Keratinocyte (primary cell): Measurements from ENCODE around the gene HRK. TPM values are rescaled to one million over a fixed set of nuclear protein-coding genes. Genes with fewer than 3 reads are reported as not detected.
A peak's percentile ranks its signal among the peaks of the same experiment; 100 is the strongest.

Experiments
- DNase-seq: peaks from one replicate; pipeline ENCODE4 v3.0.0-alpha.2; 2011; ENCODE audit warnings: low read depth, missing footprints, low spot score
- FAIRE-seq: peaks from 2 replicates; lab custom pipeline; 2011; peaks lifted over from hg19 to GRCh38; lab: Jason Lieb, UNC
- H2AFZ ChIP-seq: 2 replicates; pipeline ENCODE4 v1.6.0; 2012; ENCODE audit warnings: low read length, control low read depth, inconsistent platforms; ENCODE audit not compliant: control insufficient read depth
- H3K27ac ChIP-seq: 2 replicates; pipeline ENCODE4 v1.5.1; 2011; ENCODE audit warnings: low read length; ENCODE audit not compliant: control insufficient read depth, insufficient read depth
- H3K27me3 ChIP-seq: 3 replicates; pipeline ENCODE4 v1.6.0; 2011; ENCODE audit warnings: low read length; ENCODE audit not compliant: control insufficient read depth, insufficient read depth; ENCODE audit errors: extremely low read depth
- H3K36me3 ChIP-seq, 2 experiments: 2 replicates in 1 of 2; 3 replicates in 1 of 2; pipeline ENCODE4 v1.5.1; 2011; ENCODE audit warnings: low read length in 2 of 2, mild to moderate bottlenecking in 1 of 2; ENCODE audit not compliant: control insufficient read depth in 2 of 2, insufficient read depth in 2 of 2; ENCODE audit errors: extremely low read depth in 1 of 2
- H3K4me1 ChIP-seq: 3 replicates; pipeline ENCODE4 v1.5.1; 2011; ENCODE audit warnings: low read length; ENCODE audit not compliant: control insufficient read depth, insufficient read depth; ENCODE audit errors: extremely low read depth
- H3K4me2 ChIP-seq: 3 replicates; pipeline ENCODE4 v1.6.0; 2011; ENCODE audit warnings: low read depth, low read length; ENCODE audit not compliant: control insufficient read depth, insufficient read depth; ENCODE audit errors: extremely low read depth
- H3K4me3 ChIP-seq, 3 experiments: fragments of 200-600 bp in 1 of 3; sonication (generic) in 1 of 3; 2 replicates in 2 of 3; 3 replicates in 1 of 3; pipeline ENCODE4 v1.5.1; 2011 to 2016; ENCODE audit warnings: low read length in 3 of 3, mild to moderate bottlenecking in 3 of 3, control low read depth in 2 of 3, inconsistent platforms in 1 of 3, low read depth in 1 of 3, mixed read lengths in 1 of 3, mixed run types in 1 of 3, moderate library complexity in 1 of 3; ENCODE audit not compliant: control insufficient read depth in 2 of 3, insufficient read depth in 2 of 3; ENCODE audit errors: extremely low read depth in 1 of 3
- H3K79me2 ChIP-seq: 2 replicates; pipeline ENCODE4 v1.6.0; 2012; ENCODE audit warnings: low read length; ENCODE audit not compliant: control insufficient read depth, insufficient read depth
- H3K9ac ChIP-seq: 3 replicates; pipeline ENCODE4 v1.6.0; 2011; ENCODE audit warnings: low read length; ENCODE audit not compliant: control insufficient read depth, insufficient read depth; ENCODE audit errors: extremely low read depth
- H3K9me1 ChIP-seq: 3 replicates; pipeline ENCODE4 v1.6.0; 2011; ENCODE audit warnings: low read length; ENCODE audit not compliant: control insufficient read depth, insufficient read depth; ENCODE audit errors: extremely low read depth
- H3K9me3 ChIP-seq: 2 replicates; pipeline ENCODE4 v1.5.1; 2012; ENCODE audit warnings: low read depth, low read length; ENCODE audit not compliant: control insufficient read depth
- H4K20me1 ChIP-seq: 3 replicates; pipeline ENCODE4 v1.6.0; 2011; ENCODE audit warnings: low read length; ENCODE audit not compliant: control insufficient read depth, insufficient read depth; ENCODE audit errors: extremely low read depth
- EZH2 ChIP-seq: IDR thresholded peaks from one replicate; pipeline ENCODE4 v1.6.1; 2012; ENCODE audit warnings: inconsistent platforms, mild to moderate bottlenecking, low read length, moderate library complexity
- dilution Hi-C: fragments of 300-500 bp; cut with MboI; formaldehyde crosslinking; loops from one replicate; pipeline ENCODE4 v1.7.0; 2020; ENCODE audit warnings: low sequenced_read_pairs; ENCODE audit not compliant: extremely low pct_ligation_motif_present
- polyA plus RNA-seq, 5 experiments: library from polyadenylated mRNA; depleted of rRNA in 3 of 5; stranded (reverse) in 3 of 5; stranded (forward) in 1 of 5; unstranded in 1 of 5; fragments of >200 nt; gene quantifications; 1 replicate in 1 of 5; 2 replicates in 3 of 5; 3 replicates in 1 of 5; pipeline versions ENCODE4 v1.2.1 to v1.2.3, GENCODE V29; 2011 to 2012; ENCODE audit warnings: missing spikeins in 2 of 5, low read depth in 1 of 5, low replicate concordance in 1 of 5
- TF ChIP-seq, protein P1 (sequence below), 3 experiments: IDR thresholded peaks in 1 of 3; conservative IDR thresholded peaks in 1 of 3; optimal IDR thresholded peaks in 1 of 3; 2 replicates in 2 of 3; 3 replicates in 1 of 3; pipeline versions ENCODE3 to v1.5.1; 2011; ENCODE audit warnings: low read length in 3 of 3, mild to moderate bottlenecking in 3 of 3, moderate library complexity in 2 of 3, control low read depth in 1 of 3, inconsistent platforms in 1 of 3; ENCODE audit not compliant: insufficient read depth in 2 of 3; ENCODE audit errors: extremely low read depth in 1 of 3

The HRK gene
- polyA plus RNA-seq, 1 donor (not counting 4 experiments of a cell fraction or from before 2014, with no cell fraction given): 0.01 TPM

DNA sequence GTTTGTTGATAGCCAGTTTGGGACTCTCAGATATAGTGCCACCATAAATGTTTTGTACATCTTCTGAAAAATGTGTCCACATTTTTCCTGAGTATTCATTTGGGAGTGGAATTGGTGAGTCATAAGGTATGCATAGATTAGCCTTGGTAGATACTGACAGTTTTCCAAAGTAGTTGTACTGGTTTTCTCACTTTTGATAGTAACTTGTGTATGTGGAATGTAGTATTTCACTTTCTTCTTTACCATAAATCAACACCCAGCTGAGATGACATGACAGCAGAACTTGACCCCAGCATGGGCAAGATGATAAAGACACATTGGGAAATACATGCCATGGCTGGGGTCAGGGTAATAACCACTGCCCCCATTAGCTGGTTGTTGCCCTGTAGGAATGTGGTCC, 34.9 kb upstream of the HRK start:
- no peaks in the 10 kb centered on the region for H4K20me1 ChIP-seq
- peak overlapping the region; percentile 80 for H3K4me2 ChIP-seq
- no peaks in the 10 kb centered on the region for H3K9me1 ChIP-seq
- no peak overlapping the region for H3K9ac ChIP-seq
- FAIRE-seq (peak; percentile 67), DNase-seq (peak; percentile 23)
- no peaks in the 10 kb centered on the region for H3K9me3 ChIP-seq
- TF ChIP-seq EZH2: no peak
- TF ChIP-seq, protein P1, sequence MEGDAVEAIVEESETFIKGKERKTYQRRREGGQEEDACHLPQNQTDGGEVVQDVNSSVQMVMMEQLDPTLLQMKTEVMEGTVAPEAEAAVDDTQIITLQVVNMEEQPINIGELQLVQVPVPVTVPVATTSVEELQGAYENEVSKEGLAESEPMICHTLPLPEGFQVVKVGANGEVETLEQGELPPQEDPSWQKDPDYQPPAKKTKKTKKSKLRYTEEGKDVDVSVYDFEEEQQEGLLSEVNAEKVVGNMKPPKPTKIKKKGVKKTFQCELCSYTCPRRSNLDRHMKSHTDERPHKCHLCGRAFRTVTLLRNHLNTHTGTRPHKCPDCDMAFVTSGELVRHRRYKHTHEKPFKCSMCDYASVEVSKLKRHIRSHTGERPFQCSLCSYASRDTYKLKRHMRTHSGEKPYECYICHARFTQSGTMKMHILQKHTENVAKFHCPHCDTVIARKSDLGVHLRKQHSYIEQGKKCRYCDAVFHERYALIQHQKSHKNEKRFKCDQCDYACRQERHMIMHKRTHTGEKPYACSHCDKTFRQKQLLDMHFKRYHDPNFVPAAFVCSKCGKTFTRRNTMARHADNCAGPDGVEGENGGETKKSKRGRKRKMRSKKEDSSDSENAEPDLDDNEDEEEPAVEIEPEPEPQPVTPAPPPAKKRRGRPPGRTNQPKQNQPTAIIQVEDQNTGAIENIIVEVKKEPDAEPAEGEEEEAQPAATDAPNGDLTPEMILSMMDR (optimal IDR thresholded peaks at IDR 0.05 in 1 of 3, IDR thresholded peaks at IDR 0.05 in 1 of 3, conservative IDR thresholded peaks at IDR 0.05 in 1 of 3; ENCODE audit: extremely low read depth in 1 of 3, insufficient read depth in 2 of 3, low read length in 3 of 3): no peak
- dilution Hi-C loops: no loop called here
- peaks cover 35% of the 10 kb centered on the region for H3K4me1 ChIP-seq
- peak overlapping the region in 2 of 3 experiments; percentile 5 to 42 for H3K4me3 ChIP-seq
- peak overlapping the region; percentile 72 for H3K27ac ChIP-seq
- peaks cover 0 to 10% of the 10 kb centered on the region in 2 experiments for H3K36me3 ChIP-seq
- H2AFZ ChIP-seq: no peak overlapping the region
- H3K79me2 ChIP-seq: peaks cover 43% of the 10 kb centered on the region
- no peaks in the 10 kb centered on the region for H3K27me3 ChIP-seq

DNA sequence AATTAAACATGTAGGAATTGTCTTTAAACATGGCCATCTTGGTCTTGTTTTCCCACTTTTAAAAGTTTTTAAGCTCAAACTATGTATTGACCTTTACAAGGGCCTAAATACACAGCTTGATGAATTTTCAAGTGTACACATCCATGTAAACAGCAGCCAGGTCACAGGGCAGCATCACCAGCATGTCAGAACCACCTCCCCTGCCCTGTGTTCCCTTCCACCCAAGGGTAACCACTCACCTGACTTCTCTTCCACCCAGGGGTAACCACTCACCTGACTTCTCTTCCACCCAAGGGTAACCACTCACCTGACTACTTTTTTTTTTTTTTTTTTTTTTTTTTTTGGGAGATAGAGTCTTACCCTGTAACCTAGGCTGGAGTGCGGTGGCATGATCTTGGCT, 34.1 kb upstream of the HRK start:
- Histone ChIP-seq H3K9ac (no peak overlapping the region), H3K9me3 (no peaks in the 10 kb centered on the region), H3K4me1 (peaks cover 35% of the 10 kb centered on the region), H3K27me3 (no peaks in the 10 kb centered on the region), H3K9me1 (no peaks in the 10 kb centered on the region), H4K20me1 (no peaks in the 10 kb centered on the region), H3K27ac (peak overlapping the region; percentile 72), H3K36me3 (peaks cover 0 to 7% of the 10 kb centered on the region in 2 experiments), H3K4me2 (peak overlapping the region; percentile 80), H2AFZ (no peak overlapping the region), H3K4me3 (peak overlapping the region in 1 of 3 experiments; percentile 26), H3K79me2 (peaks cover 43% of the 10 kb centered on the region)
- dilution Hi-C loops: no loop called here
- FAIRE-seq (no peak), DNase-seq (no peak)
- no peak for TF ChIP-seq EZH2
- TF ChIP-seq, protein P1 (optimal IDR thresholded peaks at IDR 0.05 in 1 of 3, IDR thresholded peaks at IDR 0.05 in 1 of 3, conservative IDR thresholded peaks at IDR 0.05 in 1 of 3; ENCODE audit: extremely low read depth in 1 of 3, insufficient read depth in 2 of 3, low read length in 3 of 3): no peak
